ENCODE data around the gene C2orf49.

Gene C2orf49

DNA sequence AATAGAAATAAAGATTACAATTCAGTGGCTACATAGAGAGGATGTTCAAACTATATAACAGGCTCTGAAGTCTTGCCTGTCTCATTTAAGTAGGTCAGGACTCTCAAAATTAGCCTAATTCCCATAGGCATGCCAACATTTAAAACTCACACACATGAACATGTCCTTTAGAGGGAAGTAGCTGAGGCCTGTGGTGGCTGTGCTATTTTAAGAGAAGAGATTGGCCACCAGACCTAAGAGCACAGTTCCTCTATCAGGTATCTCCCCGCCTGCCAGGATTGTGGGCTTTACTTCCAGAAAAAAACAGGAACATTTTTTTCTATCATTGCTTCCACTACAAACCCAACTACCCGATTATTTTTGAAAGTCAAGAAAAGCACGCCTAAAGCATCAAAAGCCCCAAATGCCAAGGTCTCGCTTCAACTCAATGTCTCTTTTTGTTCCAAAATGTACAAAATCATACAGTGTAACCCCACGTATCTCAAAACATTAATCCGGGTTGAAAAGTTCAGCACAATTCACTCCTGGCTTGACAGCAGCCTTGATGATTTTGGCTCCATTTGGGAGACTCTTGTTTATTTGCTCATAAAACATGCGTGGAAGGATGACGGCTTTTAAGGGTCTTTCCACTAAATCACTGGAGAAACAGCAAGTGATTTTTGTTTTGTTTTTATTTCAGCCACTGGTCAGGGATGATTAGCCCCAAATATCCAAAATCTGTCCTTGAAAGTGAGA is 46.3 kb downstream of the C2orf49 start:
- no peak for DNase-seq (ENCODE audit: low read depth in 2 of 2)

- no peak for DNase-seq (ENCODE audit: low read depth in 2 of 2)
Measured at GRCh38 chr2:105384216-105384615, 46.9 kb downstream of the C2orf49 start.

DNA sequence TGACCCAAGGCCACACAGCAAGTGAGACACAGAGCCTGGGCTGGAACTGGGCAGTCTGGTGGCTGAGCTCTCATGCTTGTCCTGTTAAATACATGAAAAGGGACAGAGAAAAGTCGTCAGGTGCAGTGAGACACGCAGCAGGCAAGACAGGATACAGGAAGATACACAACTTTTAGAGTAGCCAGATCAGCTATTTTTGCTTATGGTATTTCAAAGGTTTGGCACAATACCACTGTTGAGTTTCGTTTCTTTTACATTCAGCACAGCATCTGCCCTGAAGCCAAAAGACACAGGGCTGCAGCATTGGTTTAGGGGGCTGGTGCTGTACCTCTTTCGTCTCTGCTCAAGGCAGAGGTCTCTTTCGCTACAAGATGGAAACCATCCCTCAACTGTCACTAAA is 47.5 kb downstream of the C2orf49 start:
- DNase-seq (ENCODE audit: low read depth in 2 of 2), result no peak

GRCh38 chr2:105385731-105386540 is 48.6 kb downstream of the C2orf49 start:
- DNase-seq (ENCODE audit: low read depth in 2 of 2), result no peak

DNA sequence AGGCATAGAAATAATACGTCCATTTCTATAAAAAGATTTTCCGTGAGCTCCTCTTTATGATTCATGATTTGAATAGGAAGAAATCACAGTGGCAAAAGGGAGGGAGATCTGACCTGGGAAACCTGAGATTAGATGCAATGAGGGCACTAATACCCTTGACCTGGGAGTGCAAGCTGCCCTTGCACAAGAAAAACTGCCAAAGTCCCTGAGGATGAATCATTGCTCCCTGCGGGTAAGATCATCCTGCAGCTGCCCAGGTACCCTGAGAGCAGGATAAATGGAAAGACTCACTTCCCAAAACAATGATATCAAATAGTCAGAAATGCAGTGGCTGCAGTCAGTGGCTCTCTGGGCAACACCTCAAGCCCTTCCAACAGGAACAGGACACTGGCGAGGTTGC is 49.9 kb downstream of the C2orf49 start:
- no peak for DNase-seq (ENCODE audit: low read depth in 2 of 2)

- no peak for DNase-seq (ENCODE audit: low read depth in 2 of 2)
Measured at GRCh38 chr2:105388971-105389381, 51.6 kb downstream of the C2orf49 start.

- no peak for DNase-seq (ENCODE audit: low read depth in 2 of 2)
Measured at GRCh38 chr2:105390454-105390853, 53.1 kb downstream of the C2orf49 start.

- no peak for DNase-seq (ENCODE audit: low read depth in 2 of 2)
Measured at GRCh38 chr2:105391058-105391627, 53.8 kb downstream of the C2orf49 start.

GRCh38 chr2:105391763-105392662 is 54.7 kb downstream of the C2orf49 start:
- DNase-seq (ENCODE audit: low read depth in 2 of 2), result no peak

DNA sequence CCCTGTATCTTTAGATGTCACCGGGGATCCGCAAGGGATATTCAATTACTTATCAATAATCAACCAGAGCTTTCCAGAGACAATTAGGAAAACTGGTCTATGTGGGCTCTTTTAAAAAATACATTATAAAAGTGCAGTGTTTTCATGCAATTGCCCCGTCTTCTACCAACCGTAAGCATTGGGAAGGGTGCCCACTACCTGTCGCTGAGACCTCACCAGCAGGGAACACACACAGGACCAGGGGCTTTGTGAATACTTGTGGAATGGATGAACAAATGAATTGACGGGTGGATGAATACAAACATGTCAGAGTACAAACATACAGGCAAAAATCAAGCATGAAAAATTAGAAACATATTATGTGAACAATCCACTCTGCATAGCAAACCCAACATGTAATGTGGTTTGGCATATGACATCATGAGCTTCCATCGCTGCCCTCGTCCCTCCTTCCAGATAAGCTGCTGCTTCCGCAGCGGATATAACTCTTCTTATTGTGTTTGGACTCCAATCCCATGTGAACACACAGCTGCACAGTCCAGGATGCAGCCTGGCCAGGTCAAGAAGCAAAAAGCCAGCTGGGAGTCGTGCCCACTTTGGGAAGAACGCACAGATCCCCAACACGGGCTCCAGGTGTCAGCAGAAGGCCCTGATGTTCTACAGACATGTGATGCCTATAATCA is 56.2 kb downstream of the C2orf49 start:
- no peak for DNase-seq (ENCODE audit: low read depth in 2 of 2)

DNA sequence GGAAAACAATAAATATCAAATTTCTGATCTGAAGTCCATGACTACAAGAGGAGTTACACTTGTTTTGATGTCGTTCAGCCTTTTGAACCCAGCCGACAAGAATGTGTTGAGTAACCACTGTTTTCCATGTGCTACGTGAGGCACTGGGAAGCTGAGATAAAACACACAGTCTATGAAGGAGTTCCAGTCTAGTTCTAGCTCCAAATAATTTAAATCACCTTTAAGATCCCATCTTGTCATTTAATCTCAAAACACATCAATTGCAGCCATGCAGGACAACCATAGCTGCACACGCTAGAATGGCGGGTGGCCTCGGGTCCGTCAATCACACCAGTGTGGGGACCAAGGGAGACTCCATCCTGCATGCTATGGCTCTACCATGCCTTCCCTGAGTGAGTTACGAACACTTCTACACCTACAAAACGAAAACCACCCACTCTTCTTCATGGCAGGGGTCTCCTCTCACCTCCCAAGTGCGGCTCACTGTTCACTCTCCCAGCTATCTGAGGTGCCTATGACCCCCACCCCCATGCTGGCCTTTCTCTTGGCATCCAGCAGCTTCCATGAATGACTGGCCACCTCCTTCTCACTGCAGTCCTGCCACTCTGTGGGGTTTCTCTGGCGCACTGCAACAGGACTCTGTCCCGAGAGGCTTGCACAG is 57.7 kb downstream of the C2orf49 start:
- DNase-seq (ENCODE audit: low read depth in 2 of 2), result no peak

- DNase-seq (ENCODE audit: low read depth in 2 of 2), result no peak
Measured at GRCh38 chr2:105395691-105396090, 58.4 kb downstream of the C2orf49 start.

DNA sequence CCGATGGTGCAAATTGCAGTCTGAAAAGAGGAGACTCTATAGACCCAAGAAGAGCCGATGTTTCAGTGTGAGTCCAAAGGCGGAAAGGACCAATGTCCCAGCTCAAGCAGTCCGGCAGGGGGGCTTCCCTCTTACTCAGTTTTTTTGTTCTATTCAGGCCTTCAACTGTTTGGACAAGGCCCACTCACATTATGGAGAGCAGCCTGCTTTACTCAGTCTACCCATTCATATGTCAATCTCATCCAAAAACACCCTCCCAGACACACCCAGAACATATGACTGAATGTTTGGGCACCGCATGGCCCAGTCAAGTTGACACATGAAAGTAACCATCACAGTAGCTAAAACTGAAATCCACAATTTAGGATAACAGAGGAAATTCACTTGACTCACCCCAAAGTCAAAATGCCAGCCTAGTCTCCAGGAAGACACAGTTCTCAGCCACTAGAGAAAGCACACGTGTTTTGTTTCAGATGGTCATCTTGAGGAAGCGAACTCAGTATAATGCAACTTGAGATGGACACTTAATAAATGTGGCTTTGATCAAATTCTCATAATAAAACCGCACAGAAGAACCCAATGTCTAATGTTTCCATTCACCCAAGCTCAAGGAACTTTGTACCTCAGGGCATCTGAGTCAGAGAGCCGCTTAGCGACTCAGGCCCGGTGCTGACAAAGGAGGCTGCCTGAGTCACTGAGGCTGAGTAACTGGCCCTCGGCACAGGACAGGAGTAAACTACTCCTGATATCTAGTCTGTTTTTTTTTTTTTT is 59.1 kb downstream of the C2orf49 start:
- peak; percentile 48 to 60 for DNase-seq (ENCODE audit: low read depth in 2 of 2)

GRCh38 chr2:105397025-105397722 is 59.8 kb downstream of the C2orf49 start:
- DNase-seq (ENCODE audit: low read depth in 2 of 2), result no peak

DNA sequence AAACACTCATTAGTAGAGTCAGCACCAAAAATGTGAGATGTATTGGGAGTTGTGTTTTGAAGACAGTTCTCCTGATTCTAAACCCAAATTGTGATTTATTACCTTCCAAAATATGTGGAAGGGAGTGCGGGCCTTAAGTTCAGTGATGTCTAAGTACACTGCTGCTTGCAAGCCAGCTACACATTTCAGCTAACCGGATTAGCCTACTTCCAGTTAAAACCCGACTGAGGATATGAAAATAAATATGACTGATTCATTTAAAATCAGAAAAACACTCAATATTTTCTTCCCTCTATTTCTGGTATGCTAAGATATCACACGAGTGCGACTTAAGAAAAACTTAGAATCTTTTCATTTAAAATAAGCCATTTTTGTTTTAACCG is 60.6 kb downstream of the C2orf49 start:
- DNase-seq (ENCODE audit: low read depth in 2 of 2), result no peak

DNA sequence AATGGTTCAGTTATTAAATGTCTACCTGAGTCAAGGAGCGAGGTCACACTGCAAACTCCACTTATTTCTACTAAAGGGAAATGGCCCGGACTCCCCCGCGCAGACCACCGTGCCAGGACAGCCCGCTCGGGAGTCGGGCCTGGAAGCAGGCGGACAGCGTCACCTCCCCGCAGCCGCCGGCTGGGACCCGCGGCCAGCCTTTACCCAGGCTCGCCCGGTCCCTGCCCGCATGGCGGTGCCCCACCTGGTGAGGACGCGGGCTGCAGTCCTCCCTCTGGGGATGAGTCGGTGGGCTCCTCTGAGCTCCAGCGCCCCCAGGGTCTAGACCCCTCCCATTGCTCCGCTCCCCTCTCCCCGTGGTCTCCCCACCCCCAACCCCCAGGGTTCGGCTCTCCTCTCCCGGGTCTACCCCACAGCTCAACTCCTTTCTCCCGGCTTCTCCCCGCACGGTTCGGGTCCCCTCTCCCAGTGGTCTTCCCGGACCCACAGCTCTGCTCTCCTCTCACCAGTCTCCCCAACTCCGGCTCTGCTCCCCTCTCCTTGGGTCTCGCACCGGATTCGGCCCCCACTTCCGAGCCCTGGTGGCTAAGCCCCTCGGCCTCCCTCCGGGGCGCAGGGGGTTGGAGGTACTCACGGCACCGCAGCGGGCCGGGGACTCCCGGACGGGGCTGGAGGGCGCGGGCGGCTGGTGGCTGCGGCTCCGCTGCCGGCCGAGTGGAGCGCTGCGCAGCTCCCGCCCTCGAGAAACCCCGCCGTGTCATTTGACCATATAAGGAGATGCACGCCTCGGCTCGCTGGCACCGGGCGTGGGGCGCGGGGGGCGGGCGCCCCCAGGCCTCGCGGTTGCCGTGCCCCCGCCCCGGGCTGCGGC is 61.2 kb downstream of the C2orf49 start, which contains the start of gene FHL2:
Gene FHL2 (minus strand): TSS at position 716 of the 871 bp plus-strand sequence. CDS start 12,535 bp downstream, outside the sequence.
- DNase-seq (ENCODE audit: low read depth in 2 of 2), result peak; percentile 59 to 62

Measured in stimulated activated CD8-positive, alpha-beta memory T cell treated with anti-CD3 and anti-CD28 coated beads, Interleukin-15, amount 100 ng/mL, for 48 hours (primary cell).